Heart left ventricle (tissue), 16 donors: ENCODE results near the gene MVB12B. TPM values are rescaled to one million over a fixed set of nuclear protein-coding genes. Genes with fewer than 3 reads are reported as not detected.

Experiments used
- ATAC-seq, 4 donors: fragments of 200-7000 bp; cut with Tn5 transposase; one replicate each; pipeline ENCODE4 v1.9.1; 2020 to 2022; ENCODE audit warnings: moderate library complexity in 4 of 4, mild to moderate bottlenecking in 3 of 4, moderate number of reproducible peaks in 1 of 4
- DNase-seq, 5 donors: peaks; one replicate each; pipeline ENCODE4 v3.0.0-alpha.2; 2020
- H3K27ac ChIP-seq, 12 donors: fragments of 200-600 bp; sonication (generic) in 4 of 12; one replicate each; pipeline versions ENCODE4 v1.5.0 to v1.8.0; 2016 to 2022; ENCODE audit warnings: mild to moderate bottlenecking in 2 of 12
- H3K27me3 ChIP-seq, 9 donors: fragments of 200-600 bp; sonication (generic) in 2 of 9; one replicate each; pipeline versions ENCODE4 v1.5.1 to v1.8.0; 2016 to 2022; ENCODE audit warnings: mild to moderate bottlenecking in 3 of 9
- H3K36me3 ChIP-seq, 9 donors: fragments of 200-600 bp; sonication (generic) in 2 of 9; one replicate each; pipeline versions ENCODE4 v1.5.0 to v1.8.0; 2018 to 2022; ENCODE audit warnings: mild to moderate bottlenecking in 2 of 9
- H3K4me1 ChIP-seq, 12 donors: fragments of 200-600 bp; sonication (generic) in 4 of 12; one replicate each; pipeline versions ENCODE4 v1.5.0 to v1.8.0; 2016 to 2022; ENCODE audit warnings: mild to moderate bottlenecking in 3 of 12
- H3K4me3 ChIP-seq, 12 donors: fragments of 200-600 bp; sonication (generic) in 4 of 12; one replicate each; pipeline versions ENCODE4 v1.5.0 to v1.8.0; 2017 to 2022; ENCODE audit warnings: mild to moderate bottlenecking in 9 of 12, moderate library complexity in 4 of 12
- H3K9me3 ChIP-seq, 12 donors: fragments of 200-600 bp; sonication (generic) in 4 of 12; one replicate each; pipeline versions ENCODE4 v1.5.0 to v1.8.0; 2016 to 2022; ENCODE audit warnings: mild to moderate bottlenecking in 1 of 12
- POLR2A ChIP-seq, 2 donors: fragments of 450-650 bp; IDR thresholded peaks; one replicate each; pipeline ENCODE4 v1.6.1; 2017; ENCODE audit warnings: antibody characterized with exemption in 2 of 2, mild to moderate bottlenecking in 2 of 2, moderate library complexity in 2 of 2
- WGBS, 4 donors: extraction: QIAGEN DNeasy Blood & Tissue Kit in 2 of 4; methylation state at CpG; one replicate each; pipeline versions ENCODE4 v1.1.5 to v1.1.7; 2013 to 2018; 5-methylcytosine and 5-hydroxymethylcytosine counted together
- intact Hi-C, 10 donors: fragments of 100-400 bp; cut with DNase I; formaldehyde crosslinking; loops; one replicate each; pipeline versions ENCODE4 v1.11.1 to v1.14.2; 2022
- polyA plus RNA-seq, 2 donors: library from polyadenylated mRNA; stranded (reverse); fragments of 200-250 nt; gene quantifications; one replicate each; pipeline ENCODE4 v1.2.3, GENCODE V29; 2013
- total RNA-seq, 9 donors: library from RNA; depleted of rRNA in 2 of 9; stranded (reverse); fragments of >200 nt in 2 of 9; fragmentation: NEBNext Ultra II Directional in 3 of 9; extraction: Animal tissue kit (Norgen Biotek cat#: 25700) in 3 of 9; gene quantifications; one replicate each; pipeline versions ENCODE4 v1.1.0 to v1.2.4, GENCODE V29; 2016 to 2023
- TF ChIP-seq, protein P1 (sequence below), 12 donors: fragments of 200-600 bp; sonication (generic) in 4 of 12; IDR thresholded peaks; one replicate each; pipeline versions ENCODE4 v1.5.0 to v1.8.0; 2018 to 2022; ENCODE audit warnings: antibody characterized with exemption in 12 of 12, mild to moderate bottlenecking in 5 of 12
- donor health status: ischemic (EF 13 %, LVEDD 7.1; RV severe dilation, severe dysfunction).
- donor health status: healthy with polysubstance abuse.
- donor health status: DM: no; HTN: yes; CAD: no.
- donor health status: DM: no; HTN: no; CAD: no.
- donor health status: ischemic (EF 25% LVEDD 6.9; RV normal size, moderate dysfunction).
- donor health status: ischemic (EF 25% LVEDD 5.7; RV mildly dilated, moderate dysfunction).
- donor health status: healthy.
- donor health status: DM: yes; HTN: yes; CAD: no.
- donor health status: ischemic (EF 35%, LVEDD 5.7; RV mildly dilated, moderate dysfunction).
- donor health status: nonischemic (EF 11% LVEDD 7.7; RV severe dilation, severe dysfunction).
- donor health status: DM: yes; HTN: yes; CAD: no.
- donor health status: PGD.
- donor health status: ischemic (EF 29% LVEDD 5.4; RV normal size, mild dysfunction).
- donor health status: nonischemic (EF 23%, LVEDD 6.1; RV moderate dilation, normal function).

Gene MVB12B
- total and polyA plus RNA-seq, 11 donors, result 4.9 to 16.2 (median 11.0) TPM

DNA sequence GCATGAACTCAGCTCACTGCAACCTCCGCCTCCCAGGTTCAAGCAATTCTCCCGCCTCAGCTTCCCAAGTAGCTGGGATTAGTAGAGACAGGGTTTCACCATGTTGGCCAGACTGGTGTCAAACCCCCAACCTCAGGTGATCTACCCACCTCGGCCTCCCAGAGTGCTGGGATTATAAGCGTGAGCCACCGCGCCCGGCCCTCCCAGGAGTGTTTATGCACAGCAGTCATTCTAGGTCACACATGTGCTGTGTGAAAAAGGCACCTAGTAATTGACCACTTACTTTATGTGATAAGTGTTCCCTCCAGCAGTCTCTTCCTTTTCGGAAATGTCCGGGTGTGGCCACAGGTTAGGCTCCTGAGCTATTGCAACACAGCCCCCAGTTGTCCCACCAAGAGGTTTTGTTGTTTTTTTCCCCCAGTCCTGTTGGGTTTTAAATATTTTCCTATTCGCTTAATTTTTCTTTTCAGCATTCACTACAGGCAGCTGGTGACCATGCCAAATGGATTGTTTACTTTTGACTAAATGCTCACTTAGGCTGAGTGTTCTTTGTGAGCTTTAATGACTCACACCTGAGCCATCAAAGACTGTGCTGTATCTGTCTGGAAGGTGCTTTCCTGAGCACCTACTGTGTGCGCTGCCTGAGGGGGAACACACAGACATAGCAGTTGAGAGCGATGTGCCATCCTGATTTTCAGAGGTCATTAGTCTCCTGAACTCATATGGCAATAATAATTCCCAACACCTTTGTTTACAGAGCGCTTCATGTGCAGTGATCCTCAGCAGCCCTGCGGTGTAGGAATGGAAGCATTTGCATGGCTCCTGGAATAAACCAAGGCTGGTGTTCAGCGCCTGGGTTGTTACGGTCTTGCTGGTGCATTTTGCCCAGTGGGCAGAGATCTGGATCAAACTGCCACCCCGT lies 94.3 kb downstream of the MVB12B start:
- Histone ChIP-seq H3K4me3 (no peak overlapping the region), H3K4me1 (peaks cover 0 to 30% (median 8%) of the 10 kb centered on the region in 12 donors), H3K27me3 (no peaks in the 10 kb centered on the region), H3K27ac (no peak overlapping the region), H3K9me3 (no peaks in the 10 kb centered on the region), H3K36me3 (peaks cover 0 to 33% (median 20%) of the 10 kb centered on the region in 9 donors)
- 88 to 97% (median 93%) methylated on average over 17 of the region's 17 CpGs for WGBS, 4 donors
- ATAC-seq (no peak), DNase-seq (no peak)
- TF ChIP-seq POLR2A (IDR thresholded peaks at IDR 0.05), result no peak
- TF ChIP-seq, protein P1, sequence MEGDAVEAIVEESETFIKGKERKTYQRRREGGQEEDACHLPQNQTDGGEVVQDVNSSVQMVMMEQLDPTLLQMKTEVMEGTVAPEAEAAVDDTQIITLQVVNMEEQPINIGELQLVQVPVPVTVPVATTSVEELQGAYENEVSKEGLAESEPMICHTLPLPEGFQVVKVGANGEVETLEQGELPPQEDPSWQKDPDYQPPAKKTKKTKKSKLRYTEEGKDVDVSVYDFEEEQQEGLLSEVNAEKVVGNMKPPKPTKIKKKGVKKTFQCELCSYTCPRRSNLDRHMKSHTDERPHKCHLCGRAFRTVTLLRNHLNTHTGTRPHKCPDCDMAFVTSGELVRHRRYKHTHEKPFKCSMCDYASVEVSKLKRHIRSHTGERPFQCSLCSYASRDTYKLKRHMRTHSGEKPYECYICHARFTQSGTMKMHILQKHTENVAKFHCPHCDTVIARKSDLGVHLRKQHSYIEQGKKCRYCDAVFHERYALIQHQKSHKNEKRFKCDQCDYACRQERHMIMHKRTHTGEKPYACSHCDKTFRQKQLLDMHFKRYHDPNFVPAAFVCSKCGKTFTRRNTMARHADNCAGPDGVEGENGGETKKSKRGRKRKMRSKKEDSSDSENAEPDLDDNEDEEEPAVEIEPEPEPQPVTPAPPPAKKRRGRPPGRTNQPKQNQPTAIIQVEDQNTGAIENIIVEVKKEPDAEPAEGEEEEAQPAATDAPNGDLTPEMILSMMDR (IDR thresholded peaks at IDR 0.05), result no peak
- intact Hi-C loops, result no loop called here

DNA sequence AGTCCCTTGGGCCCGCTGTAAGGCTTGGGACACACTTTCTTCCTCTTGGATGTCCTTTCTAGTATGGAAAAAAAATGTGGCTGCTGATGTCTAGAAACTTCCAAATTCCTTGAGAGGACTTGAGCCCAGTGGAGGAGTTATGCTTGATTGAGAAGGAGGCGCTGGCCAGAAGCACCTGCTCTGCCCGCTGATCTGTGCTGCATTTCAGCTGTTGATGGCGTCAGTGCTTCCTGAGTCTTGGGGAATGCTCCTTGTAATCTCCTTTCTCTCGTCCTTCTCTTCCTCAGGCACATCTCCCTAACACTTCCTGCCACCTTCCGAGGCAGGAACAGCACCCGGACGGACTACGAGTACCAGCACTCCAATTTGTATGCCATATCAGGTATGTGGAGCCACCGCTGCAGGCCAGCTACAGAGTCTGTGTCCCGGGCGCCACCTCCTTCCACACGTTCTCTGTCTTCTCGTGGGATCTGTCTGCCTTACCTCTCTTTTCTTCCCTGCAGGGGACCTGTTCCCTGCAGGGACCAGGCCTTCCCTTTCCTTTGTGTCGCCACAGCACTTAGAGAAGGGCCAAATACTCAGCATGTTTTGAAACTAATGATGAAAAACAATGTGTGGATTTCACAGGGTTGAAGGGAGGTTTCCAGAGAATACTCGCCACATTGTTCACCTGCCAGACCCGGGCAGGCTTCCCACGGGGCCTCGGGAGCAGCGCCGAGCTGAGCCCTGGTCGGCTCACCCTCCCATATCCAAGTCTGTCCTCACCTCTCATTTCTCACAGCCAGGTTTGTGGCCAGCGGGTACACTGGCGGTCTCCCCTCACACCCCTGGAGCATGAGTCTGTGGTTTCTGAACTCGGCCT lies 95.2 kb downstream of the MVB12B start:
- Histone ChIP-seq H3K9me3 (no peaks in the 10 kb centered on the region), H3K4me1 (peaks cover 0 to 30% (median 8%) of the 10 kb centered on the region in 12 donors), H3K27me3 (no peaks in the 10 kb centered on the region), H3K27ac (no peak overlapping the region), H3K36me3 (peaks cover 0 to 34% (median 20%) of the 10 kb centered on the region in 9 donors), H3K4me3 (no peak overlapping the region)
- DNase-seq (no peak), ATAC-seq (no peak)
- no peak for TF ChIP-seq POLR2A (IDR thresholded peaks at IDR 0.05)
- TF ChIP-seq, protein P1 (IDR thresholded peaks at IDR 0.05), result no peak
- intact Hi-C loops, result no loop called here
- WGBS, 4 donors, result 70 to 89% (median 85%) methylated on average over 25 of the region's 25 CpGs

GRCh38 chr9:126423142-126423915 lies 96.7 kb downstream of the MVB12B start:
- Histone ChIP-seq H3K27me3 (no peaks in the 10 kb centered on the region), H3K4me1 (peaks cover 0 to 30% (median 8%) of the 10 kb centered on the region in 12 donors), H3K9me3 (no peaks in the 10 kb centered on the region), H3K4me3 (no peak overlapping the region), H3K27ac (no peak overlapping the region), H3K36me3 (peaks cover 0 to 39% (median 20%) of the 10 kb centered on the region in 9 donors)
- WGBS, 4 donors, result 66 to 79% (median 72%) methylated on average over 10 of the region's 10 CpGs
- TF ChIP-seq POLR2A (IDR thresholded peaks at IDR 0.05), result no peak
- TF ChIP-seq, protein P1 (IDR thresholded peaks at IDR 0.05), result no peak
- ATAC-seq, result peak; percentile 13 to 51 (median 38)
- intact Hi-C loops, result no loop called here
- DNase-seq, result peak in 1 of 5 donors; percentile 31
